OCI-LY3 (cell line): ENCODE measurements around the gene CSNK1G3.

ENCODE experiments used
- CTCF ChIP-seq: fragments of 200-600, 300-600 bp; sonication (generic); IDR thresholded peaks from 2 replicates; pipeline ENCODE4 v1.5.1; 2014; ENCODE audit warnings: antibody characterized with exemption, low read length, low read depth
- EZH2phosphoT487 ChIP-seq: fragments of 200-600 bp; shearing (Covaris generic); IDR thresholded peaks from 2 replicates; pipeline ENCODE4 v1.6.1; 2018; ENCODE audit warnings: antibody characterized with exemption, mixed run types, low read depth

DNA sequence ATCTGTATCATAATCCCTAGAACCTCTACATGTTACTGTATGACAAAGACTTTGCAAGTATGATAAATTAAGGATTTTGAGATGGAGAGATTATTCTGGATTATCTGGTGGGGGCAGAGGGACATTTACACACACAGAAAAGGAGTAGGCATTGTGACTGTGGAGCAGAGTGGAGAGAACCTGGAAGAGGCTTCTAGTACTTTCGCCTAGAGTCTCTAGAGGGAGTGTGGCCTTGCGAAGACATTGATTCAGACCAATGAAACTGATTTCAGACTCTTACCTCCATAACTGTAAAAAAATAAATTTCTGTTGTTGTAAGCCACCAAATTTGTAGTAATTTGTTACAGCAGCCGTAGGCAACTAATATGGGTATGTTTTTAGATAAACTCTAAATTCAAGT is 45.9 kb downstream of the CSNK1G3 start:
- TF ChIP-seq CTCF (no peak), EZH2phosphoT487 (no peak)
